NK-92 (cell line): ENCODE results near the gene NCBP2L.
"Not testable (repeated sequence)": the region's sequence is repeated elsewhere in the genome, so short reads cannot be mapped to it uniquely, and the experiment has no call there.

Source experiments
- DNase-seq: peaks from one replicate; lab custom pipeline; 2025; ENCODE audit not compliant: unreplicated experiment; lab: John Stamatoyannopoulos, UW

The NCBP2L gene

DNA sequence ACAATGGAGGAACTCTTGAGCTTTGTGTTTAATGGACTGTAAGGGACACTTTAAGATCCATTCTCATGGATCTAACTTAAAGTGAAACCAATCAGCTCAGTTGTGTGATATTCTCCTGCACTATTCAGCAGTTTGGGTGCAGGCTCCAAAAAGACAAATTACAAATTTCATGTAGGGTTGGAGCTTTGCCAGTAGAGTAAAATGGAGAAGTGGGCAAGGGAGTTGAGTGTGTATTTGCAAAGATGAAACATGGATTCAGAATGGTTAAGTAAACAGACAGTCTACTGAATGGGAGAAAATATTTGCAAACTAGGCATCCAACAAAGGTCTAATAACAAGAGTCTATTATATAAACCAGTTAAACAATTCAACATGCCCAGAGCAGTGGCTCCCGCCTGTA is 26.9 kb downstream of the NCBP2L start:
- no peak for DNase-seq

DNA sequence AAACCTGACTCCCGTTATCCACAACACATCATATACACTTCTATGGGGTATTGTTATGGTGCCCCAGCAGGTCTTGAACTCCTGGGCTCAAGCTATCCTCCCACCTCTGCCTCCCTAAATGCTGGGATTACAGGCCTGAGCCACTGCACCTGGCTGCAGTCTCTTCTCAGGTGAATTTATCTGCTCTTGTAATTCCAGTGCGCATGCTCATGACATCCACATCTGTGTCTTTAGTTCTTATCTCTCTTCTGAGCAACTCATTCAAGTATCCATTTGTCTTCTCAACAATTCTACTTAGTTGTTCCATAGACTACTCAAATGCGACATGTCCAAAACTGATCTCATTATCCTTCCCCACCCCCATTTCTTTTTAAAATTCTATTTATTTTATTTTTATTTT is 27.6 kb downstream of the NCBP2L start:
- no peak for DNase-seq

DNA sequence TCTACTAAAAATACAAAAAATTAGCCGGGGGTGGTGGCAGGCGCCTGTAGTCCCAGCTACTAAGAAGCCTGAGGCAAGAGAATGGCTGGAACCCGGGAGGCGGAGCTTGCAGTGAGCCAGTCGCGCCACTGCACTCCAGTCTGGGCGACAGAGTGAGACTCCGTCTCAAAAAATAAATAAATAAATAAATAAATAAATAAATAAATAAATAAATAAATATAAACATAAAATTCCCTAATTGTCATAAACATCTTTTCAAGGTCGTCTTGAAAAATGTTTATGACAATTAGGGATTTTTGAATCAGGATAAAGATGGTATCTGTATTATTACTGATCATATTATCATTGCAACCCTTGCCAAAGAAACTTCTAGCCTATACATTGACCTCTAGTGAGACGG is 32.5 kb downstream of the NCBP2L start:
- DNase-seq, result not testable (repeated sequence)

DNA sequence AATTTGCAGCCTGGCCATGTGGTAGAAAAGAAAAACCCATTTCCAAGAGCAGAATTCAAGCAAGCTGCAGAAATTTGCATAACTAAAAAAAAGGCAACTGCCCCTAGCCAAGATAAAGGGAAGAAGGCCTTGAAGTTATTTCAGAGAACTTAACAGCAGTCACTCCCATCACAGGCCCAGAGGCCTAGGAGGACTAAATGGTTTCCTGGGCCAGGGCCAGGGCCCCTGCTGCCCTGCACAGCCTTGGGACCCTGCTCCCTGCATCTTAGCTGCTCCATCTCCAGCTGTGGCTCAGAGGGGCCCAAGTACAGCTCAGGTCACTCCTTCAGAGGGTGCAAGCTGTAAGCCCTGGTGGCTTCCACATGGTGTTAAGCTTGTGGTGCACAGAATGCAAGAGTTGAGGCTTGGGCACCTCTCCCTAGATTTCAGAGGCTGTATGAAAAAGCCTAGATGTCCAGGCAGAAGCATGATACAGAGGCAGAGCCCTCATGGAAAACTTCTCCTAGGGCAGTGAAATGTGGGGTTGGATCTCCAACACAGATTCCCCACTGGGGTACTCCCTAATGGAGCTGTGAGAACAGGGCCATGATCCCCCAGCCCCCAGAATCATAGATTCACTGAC is 41.5 kb downstream of the NCBP2L start:
- DNase-seq, result no peak

DNA sequence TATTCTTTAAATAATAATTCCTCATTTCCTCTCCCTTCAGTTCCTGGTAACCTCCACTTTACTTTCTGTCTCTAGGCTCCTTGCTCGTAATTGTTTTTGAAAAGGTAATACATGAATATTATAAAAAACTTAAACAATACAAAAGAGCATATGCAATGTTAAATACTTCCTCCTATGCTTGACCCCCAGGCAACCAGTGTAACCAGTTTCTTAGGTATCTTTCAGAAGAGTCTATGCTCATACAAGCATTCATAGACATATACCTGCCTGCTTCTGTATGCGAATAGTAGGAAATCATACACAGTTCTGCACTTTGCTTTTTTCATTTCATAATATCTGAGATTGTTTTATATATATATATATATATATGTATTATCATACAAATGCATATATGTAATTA is 45.5 kb downstream of the NCBP2L start:
- no peak for DNase-seq

DNA sequence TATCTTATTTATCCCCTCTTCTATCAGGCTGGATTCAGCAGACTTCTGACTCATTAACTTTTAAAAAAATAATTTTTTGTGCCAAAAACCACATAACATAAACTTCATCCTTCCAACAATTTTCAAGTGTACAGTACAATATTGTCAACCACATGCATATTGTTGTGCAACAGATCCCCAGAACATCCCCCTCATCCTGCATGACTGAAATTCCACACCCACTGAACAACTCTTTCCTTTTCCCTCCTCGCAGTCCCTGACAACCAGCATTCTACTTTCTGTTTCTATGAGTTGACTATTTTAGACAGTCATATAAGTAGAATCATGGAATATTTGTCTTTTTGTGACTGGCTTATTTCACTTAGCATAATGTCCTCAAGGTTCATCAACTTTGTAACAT is 45.9 kb downstream of the NCBP2L start:
- no peak for DNase-seq

DNA sequence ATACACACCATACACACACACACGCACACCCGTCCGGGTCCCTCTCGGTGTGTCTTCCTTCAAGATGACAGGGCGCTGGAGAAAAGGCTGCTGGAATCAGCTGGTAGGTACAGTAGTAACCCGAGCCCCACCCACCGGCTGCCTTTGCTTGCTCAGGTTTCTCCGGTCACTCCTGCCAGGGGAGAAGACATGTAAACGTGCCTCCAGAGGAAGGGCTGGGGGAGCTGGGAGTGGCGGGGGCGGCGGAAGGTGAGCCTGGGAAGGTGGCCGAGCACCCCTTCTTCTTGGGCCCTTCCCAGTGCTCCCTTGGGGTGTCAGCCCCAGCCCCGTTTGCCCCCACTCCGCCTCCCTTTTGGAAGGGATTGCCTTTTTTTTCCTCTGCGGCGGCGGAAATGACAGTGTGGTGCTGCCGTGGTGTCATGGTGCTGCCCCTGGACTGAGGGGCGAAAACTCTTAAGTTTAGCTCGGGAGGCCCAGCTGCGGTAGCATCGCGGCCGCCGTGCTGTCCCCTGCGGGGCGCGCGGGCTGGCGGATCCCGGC is 48.2 kb downstream of the NCBP2L start, which contains the start of gene MID2:
TSS of gene MID2 (plus strand) at position 169 of the 540 bp plus-strand sequence. CDS start 561 bp downstream, outside the sequence.
- DNase-seq, result no peak

DNA sequence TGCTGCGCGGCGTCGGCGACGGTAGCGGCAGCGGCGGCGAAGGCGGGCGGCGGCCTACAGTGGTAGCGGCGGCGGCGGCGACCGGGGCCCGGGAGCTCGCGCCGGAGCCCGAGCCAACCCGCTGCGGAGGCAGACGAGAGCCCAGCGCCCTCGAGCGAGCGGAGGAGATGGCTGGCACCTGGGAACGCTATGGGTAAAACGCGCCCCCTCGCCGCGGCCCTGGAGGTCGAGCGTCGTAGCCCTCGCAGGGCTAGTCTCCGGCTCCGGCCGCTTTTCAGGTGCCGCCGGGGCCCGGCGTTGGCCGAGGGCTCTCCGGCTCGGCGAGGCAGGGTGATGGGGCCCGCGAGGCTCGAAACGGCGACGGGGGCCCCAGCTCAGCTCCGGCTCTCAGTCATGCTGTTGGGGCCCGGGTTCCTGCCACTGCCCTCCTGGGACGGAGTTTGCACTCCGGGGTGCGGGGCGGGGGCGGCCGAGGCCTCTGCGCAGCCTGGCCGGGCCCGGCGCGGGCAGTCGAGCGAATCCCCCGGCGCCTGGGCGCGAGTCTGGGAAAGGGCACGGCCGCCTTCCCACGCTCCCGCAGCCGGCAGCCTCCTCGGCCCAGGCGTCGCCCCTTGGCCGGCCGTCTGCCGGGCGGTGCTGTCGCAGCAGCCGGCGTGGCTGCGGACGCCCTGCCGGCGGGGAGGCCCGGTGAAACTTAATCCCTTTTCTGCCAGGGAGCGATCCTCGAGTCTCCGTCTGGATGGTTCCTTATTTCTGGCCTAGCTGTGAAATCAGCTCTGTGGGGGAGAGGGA is 48.9 kb downstream of the NCBP2L start:
- DNase-seq, result no peak

DNA sequence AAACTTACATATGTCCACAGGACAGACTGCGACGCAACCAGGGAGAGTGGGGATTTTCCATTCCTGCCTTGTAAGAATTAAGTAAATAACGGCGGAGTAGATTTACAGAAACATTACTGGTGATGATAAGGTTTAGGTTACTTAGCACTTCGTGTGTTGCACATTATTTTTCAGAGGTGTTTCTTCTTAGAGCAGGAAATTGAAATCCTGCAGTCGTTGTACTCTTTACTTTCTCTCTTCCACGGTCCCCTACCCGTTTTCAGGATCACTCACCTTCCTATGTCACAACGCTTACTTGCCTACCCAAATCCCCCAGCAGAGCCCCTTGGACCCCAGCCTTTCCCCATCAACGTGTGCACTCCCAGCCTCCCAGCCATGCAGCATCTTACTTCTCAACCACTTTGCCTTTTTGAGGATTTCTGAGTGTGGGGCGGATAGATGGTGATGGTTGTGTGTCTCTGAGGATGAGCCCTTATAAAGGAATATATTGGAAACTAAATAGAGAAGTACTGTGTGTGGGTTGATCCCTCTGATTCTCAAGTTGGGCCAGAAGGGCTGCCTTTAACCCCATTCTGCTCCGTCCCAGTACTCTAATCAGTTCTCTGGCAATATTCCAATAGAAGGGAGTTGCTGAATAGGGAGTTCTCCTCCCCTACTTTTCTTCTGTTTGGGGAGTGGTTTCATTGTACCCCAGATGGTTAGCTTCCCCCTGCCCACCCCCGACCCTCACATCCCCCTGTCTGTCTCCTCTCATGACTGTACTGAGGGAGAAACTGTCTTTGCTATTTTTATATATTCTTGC is 49.7 kb downstream of the NCBP2L start:
- DNase-seq, result no peak

DNA sequence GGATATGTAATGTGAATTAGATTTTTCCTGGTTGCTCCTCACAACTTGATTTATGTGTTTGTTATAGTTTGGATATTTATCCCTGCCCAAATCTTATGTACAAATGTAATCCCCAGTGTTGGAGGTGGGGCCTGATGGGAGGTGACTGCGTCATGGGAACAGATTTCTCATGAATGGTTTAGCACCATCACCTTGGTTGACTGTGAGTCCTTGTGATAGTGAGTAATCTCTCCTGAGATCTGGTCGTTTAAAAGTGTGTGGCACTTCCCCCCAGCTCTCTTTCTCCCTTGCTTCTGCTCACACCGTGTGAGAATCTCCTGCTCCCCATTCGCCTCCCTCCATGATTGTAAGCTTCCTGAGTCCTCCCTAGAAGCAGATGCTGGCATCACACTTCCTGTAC is 50.3 kb downstream of the NCBP2L start:
- no peak for DNase-seq

DNA sequence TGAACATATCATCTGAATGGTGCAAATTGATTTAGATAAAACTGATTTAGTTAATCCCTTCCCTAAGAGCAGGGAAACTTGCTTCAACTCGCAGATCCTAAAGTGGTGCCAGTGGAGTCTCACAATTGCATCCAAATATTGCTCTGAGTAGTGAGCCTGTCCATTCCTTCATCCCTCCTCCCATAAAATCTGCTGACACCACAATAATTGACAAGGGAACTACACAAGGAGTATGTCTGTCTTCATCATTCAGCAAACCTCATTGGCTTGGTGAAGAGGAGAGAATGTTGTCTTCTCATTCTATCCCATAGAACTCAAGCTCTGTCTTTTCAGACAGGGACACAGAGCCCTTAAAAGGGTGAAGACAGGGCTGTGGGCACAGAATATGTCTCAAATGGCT is 52.3 kb downstream of the NCBP2L start:
- no peak for DNase-seq

DNA sequence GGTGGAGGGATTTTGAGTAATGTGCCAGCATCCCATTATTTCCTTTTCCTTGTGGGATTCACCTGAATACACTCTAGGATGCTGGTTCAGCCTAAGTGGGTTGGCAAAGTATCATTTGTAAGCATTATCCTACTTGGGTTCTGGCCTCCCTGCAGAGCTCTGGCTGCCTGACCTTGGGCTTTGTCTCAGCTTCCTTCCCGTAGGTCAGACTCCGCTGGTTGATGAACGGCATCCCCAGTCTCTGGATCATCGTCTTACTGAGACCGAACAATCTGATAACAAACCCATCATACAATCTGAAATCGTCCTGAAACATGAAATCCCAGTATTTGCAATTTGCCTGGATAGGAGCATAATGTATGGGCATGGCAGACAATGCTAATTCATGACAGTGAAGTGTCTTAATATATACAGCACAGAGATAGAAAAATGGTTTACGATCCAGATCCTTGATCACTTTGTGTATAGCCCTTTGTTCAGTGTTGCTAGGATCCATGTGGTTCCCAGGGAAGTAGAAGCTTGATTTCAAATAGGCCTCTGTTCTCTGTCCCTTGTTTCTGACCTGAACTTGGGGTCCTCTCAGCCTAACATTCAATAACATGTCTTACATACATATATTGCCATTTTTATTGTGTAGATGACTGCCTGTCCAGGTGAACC is 53.7 kb downstream of the NCBP2L start:
- DNase-seq, result no peak

DNA sequence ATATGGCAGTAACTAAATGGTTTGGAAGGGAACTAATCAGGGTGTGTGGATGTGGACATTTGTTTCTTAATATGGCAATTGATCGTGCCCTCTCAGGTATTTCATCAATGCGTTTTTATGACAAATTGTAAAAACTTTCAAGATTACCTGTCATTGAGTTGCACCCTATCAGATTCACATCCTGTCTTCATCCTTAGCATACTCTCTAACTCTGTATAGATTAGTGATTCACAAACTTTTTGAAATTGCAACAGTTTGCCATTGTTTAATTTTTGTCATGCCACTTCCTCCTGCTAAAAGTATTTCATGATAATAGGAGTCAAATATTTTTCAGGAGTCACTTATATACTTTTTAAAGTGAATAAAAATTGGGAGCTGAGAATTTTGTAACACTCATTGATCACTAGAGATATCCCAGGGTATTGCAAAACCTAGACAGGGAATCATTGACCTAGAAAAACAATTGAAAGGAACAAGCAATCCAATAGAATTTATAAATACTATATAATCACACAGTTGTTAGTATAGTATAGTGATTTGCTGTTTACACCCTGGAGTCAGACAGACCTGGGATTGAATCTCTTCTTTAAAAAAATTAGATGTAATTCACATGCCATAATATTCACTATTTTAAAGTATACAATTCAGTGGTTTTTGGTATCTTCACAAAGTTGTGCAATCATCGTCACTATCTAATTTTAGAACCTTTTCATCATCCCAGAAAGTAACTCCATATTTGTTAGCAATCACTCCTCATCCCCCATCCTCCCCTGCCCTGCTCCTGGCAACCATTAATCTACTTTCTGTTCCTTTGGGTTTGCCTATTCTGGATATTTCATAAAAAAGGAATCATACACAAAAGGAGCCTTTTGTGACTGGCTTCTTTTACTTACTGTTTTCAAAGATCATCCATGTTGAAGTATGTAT is 57.0 kb downstream of the NCBP2L start:
- DNase-seq, result no peak

DNA sequence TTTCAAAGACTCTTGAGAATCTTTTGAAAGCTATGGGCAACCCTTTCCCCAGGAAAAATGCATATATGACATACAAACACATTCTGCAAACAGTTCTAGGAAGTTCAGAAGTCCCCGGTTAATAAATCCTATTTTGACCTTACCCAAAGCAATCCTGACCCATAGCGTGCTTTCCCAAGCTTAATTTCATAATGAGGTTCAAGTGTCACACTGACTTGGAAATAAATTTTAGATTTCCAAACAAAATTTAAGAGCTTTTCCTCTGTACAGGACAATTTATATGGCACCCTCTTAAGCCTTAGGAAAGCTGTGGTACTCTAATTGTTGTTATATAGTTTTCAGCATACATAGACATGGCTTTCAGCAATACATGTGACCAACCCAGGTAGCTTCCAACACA is 59.4 kb downstream of the NCBP2L start:
- no peak for DNase-seq

DNA sequence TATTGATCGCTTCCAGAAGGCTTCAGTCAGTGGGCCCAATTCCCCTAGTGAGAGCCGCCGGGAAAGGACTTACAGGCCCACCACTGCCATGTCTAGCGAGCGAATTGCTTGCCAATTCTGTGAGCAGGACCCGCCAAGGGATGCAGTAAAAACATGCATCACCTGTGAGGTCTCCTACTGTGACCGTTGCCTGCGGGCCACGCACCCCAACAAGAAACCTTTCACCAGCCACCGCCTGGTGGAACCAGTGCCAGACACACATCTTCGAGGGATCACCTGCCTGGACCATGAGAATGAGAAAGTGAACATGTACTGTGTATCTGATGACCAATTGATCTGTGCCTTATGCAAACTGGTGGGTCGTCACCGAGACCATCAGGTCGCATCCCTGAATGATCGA is 63.4 kb downstream of the NCBP2L start:
- no peak for DNase-seq

DNA sequence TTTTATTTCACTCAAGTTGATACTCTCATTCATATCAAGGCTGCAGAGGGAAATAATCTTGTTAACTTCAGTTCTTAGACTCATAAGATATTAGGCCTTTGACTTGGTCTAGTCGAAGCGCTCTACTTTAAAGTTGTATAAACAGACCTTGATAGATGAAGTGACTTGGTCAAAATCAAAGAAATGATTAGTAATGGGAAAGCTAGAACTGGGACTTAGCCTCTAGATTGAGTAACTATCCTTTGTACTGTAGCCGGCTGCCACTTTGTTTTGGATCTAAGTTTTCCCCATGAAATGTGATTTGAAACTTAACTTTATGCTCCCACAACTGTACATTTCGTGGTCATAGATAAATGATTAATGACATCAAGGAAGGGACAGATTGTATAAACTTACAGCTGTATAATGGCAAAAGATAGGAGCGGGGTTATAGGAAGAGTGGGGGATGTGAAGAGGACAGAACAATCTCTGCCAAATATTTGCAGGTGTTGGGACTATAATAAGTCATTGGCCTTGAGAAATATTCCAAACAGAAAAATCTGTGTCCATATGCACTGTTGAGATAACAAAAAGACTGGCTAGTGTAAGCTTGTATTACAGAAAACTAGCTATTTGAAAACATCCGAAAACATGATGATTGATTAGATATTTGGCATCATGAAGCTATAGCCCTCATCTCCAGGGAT is 65.3 kb downstream of the NCBP2L start:
- DNase-seq, result no peak
